HCT116 (cell line): ENCODE measurements around the gene PRSS53. TPM values are rescaled to one million over a fixed set of nuclear protein-coding genes. Genes with fewer than 3 reads are reported as not detected.
A peak's percentile ranks its signal among the peaks of the same experiment; 100 is the strongest.

Experiments
- ATAC-seq: fragments of 200-7000 bp; cut with Tn5 transposase; 2 replicates; pipeline ENCODE4 v1.9.1; 2020; ENCODE audit warnings: mild to moderate bottlenecking, moderate library complexity
- BruUV-seq: library from RNA; stranded (reverse); fragments of 400-500 nt; replicated peaks from 2 replicates; lab custom pipeline; 2021; lab: Mats Ljungman, UMichigan
- CTCF ChIA-PET: fragments of 300-600 bp; sonication (Branson Sonifier 250); formaldehyde crosslinking; loops from one replicate; lab custom pipeline; 2021; ENCODE audit warnings: antibody characterized with exemption; lab: Charles Lee
- POLR2A ChIA-PET: fragments of 300-600, 350-600 bp; sonication (Branson Sonifier 250); formaldehyde crosslinking; loops from one replicate; lab custom pipeline; 2021; ENCODE audit warnings: antibody characterized with exemption; lab: Charles Lee
- RAD21 ChIA-PET, 2 experiments: fragments of 300-600 bp; sonication (Branson Sonifier 250); formaldehyde crosslinking; loops; one replicate each; lab custom pipeline; 2023; ENCODE audit warnings: low total read pairs in 2 of 2; ENCODE audit not compliant: uncharacterized antibody in 2 of 2, unreplicated experiment in 2 of 2, low non-redundant PET in 1 of 2; lab: Charles Lee
- DNase-seq: peaks from one replicate; pipeline ENCODE4 v3.0.0-alpha.2; 2010; ENCODE audit warnings: low read depth, low spot score
- H2AFZ ChIP-seq: fragments of 200-600 bp; shearing (Covaris generic), sonication (generic); 2 replicates; pipeline ENCODE4 v1.6.1; 2017; ENCODE audit warnings: low read depth, mixed run types, mixed read lengths, antibody characterized with exemption, low read length; ENCODE audit not compliant: poor library complexity, severe bottlenecking
- H3K27ac ChIP-seq: 2 replicates; pipeline ENCODE4 v1.5.1; 2012; ENCODE audit warnings: low read depth, low read length
- H3K27me3 ChIP-seq: fragments of 200-600 bp; sonication (generic); 2 replicates; pipeline ENCODE4 v1.6.1; 2016; ENCODE audit warnings: mixed run types, low read length, mixed read lengths; ENCODE audit not compliant: insufficient read depth
- H3K36me3 ChIP-seq, 2 experiments: fragments of 200-500 bp in 1 of 2; fragments of 200-600 bp in 1 of 2; sonication (Bioruptor generic) in 1 of 2; sonication (generic) in 1 of 2; 2 replicates each; pipeline versions ENCODE4 v1.5.1 to v1.6.1; 2014 to 2016; ENCODE audit warnings: low read length in 2 of 2, inconsistent platforms in 1 of 2, mixed read lengths in 1 of 2, mixed run types in 1 of 2; ENCODE audit not compliant: insufficient read depth in 2 of 2, control insufficient read depth in 1 of 2
- H3K4me1 ChIP-seq, 2 experiments: fragments of 200-600 bp in 1 of 2; sonication (generic) in 1 of 2; 2 replicates each; pipeline versions ENCODE4 v1.5.1 to v1.6.1; 2012 to 2017; ENCODE audit warnings: low read length in 2 of 2, inconsistent platforms in 1 of 2, mild to moderate bottlenecking in 1 of 2, mixed read lengths in 1 of 2, mixed run types in 1 of 2, moderate library complexity in 1 of 2; ENCODE audit not compliant: insufficient read depth in 2 of 2, control insufficient read depth in 1 of 2
- H3K4me2 ChIP-seq: fragments of 200-600 bp; sonication (generic); 2 replicates; pipeline ENCODE4 v1.6.1; 2017; ENCODE audit warnings: mixed run types, low read length, mixed read lengths
- H3K4me3 ChIP-seq, 2 experiments: fragments of 200-600 bp in 1 of 2; sonication (generic) in 1 of 2; replicated peaks in 1 of 2; 2 replicates each; pipeline ENCODE4 v1.5.1; 2011 to 2016; ENCODE audit warnings: low read length in 2 of 2, control low read depth in 1 of 2, low read depth in 1 of 2, mild to moderate bottlenecking in 1 of 2, mixed read lengths in 1 of 2, mixed run types in 1 of 2
- H3K79me2 ChIP-seq: fragments of 200-600 bp; sonication (generic); 2 replicates; pipeline ENCODE4 v1.6.1; 2017; ENCODE audit warnings: mild to moderate bottlenecking, mixed run types, low read length, moderate library complexity, mixed read lengths; ENCODE audit not compliant: insufficient read depth
- H3K9ac ChIP-seq: fragments of 200-600 bp; sonication (generic); 2 replicates; pipeline ENCODE4 v1.6.1; 2016; ENCODE audit warnings: low read length, mixed read lengths
- H3K9me2 ChIP-seq: fragments of 200-600 bp; sonication (generic), shearing (Covaris generic); 2 replicates; pipeline ENCODE4 v1.6.1; 2017; ENCODE audit warnings: mixed run types, mild to moderate bottlenecking, moderate library complexity; ENCODE audit not compliant: insufficient read depth
- H3K9me3 ChIP-seq, 2 experiments: fragments of 200-500 bp in 1 of 2; fragments of 200-600 bp in 1 of 2; sonication (Bioruptor generic) in 1 of 2; sonication (generic) in 1 of 2; 2 replicates each; pipeline ENCODE4 v1.6.1; 2014 to 2017; ENCODE audit warnings: low read length in 2 of 2, mixed read lengths in 2 of 2, inconsistent platforms in 1 of 2, low read depth in 1 of 2, mild to moderate bottlenecking in 1 of 2, mixed run types in 1 of 2, moderate library complexity in 1 of 2; ENCODE audit not compliant: control insufficient read depth in 1 of 2, insufficient read depth in 1 of 2
- H4K20me1 ChIP-seq: fragments of 200-600 bp; sonication (generic), shearing (Covaris generic); 2 replicates; pipeline ENCODE4 v1.6.1; 2017; ENCODE audit warnings: mixed run types, mild to moderate bottlenecking, moderate library complexity; ENCODE audit not compliant: insufficient read depth
- ATF3 ChIP-seq: IDR thresholded peaks from 2 replicates; pipeline ENCODE4 v1.6.1; 2012
- CBX3 ChIP-seq: IDR thresholded peaks from 2 replicates; pipeline ENCODE4 v1.6.1; 2012; ENCODE audit warnings: low read depth
- CEBPB ChIP-seq: IDR thresholded peaks from 2 replicates; pipeline ENCODE4 v1.6.1; 2012; ENCODE audit warnings: low read depth
- CTCF ChIP-seq, 3 experiments: fragments of 200-600 bp in 1 of 3; sonication (generic) in 1 of 3; IDR thresholded peaks in 2 of 3; conservative IDR thresholded peaks in 1 of 3; 2 replicates each; pipeline ENCODE4 v1.5.1; 2012 to 2017; ENCODE audit warnings: low read depth in 2 of 3, low read length in 2 of 3, antibody characterized with exemption in 1 of 3, borderline replicate concordance in 1 of 3, control low read depth in 1 of 3, mild to moderate bottlenecking in 1 of 3, mixed read lengths in 1 of 3, mixed run types in 1 of 3, moderate library complexity in 1 of 3; ENCODE audit not compliant: insufficient read depth in 1 of 3
- EGR1 ChIP-seq: IDR thresholded peaks from 2 replicates; pipeline ENCODE4 v1.6.1; 2012; ENCODE audit warnings: low read depth
- ELF1 ChIP-seq: IDR thresholded peaks from 2 replicates; pipeline ENCODE4 v1.6.1; 2012; ENCODE audit warnings: low read depth, borderline replicate concordance
- EZH2 ChIP-seq: fragments of 200-600 bp; sonication (generic); IDR thresholded peaks from 2 replicates; pipeline ENCODE4 v1.6.1; 2017; ENCODE audit warnings: antibody characterized with exemption, mixed run types
- EZH2phosphoT487 ChIP-seq: fragments of 200-600 bp; IDR thresholded peaks from 2 replicates; pipeline ENCODE4 v1.6.1; 2018; ENCODE audit warnings: antibody characterized with exemption, borderline replicate concordance
- FOSL1 ChIP-seq: IDR thresholded peaks from 2 replicates; pipeline ENCODE4 v1.6.1; 2012; ENCODE audit warnings: low read depth
- JUND ChIP-seq: IDR thresholded peaks from 2 replicates; pipeline ENCODE4 v1.6.1; 2012
- MAX ChIP-seq: IDR thresholded peaks from 2 replicates; pipeline ENCODE4 v1.6.1; 2012
- POLR2A ChIP-seq: IDR thresholded peaks from 2 replicates; pipeline ENCODE4 v1.7.0; 2011; ENCODE audit warnings: borderline replicate concordance; ENCODE audit not compliant: insufficient read depth, insufficient read length; ENCODE audit errors: extremely low read depth
- RAD21 ChIP-seq: IDR thresholded peaks from 2 replicates; pipeline ENCODE4 v1.6.1; 2012; ENCODE audit warnings: low read depth, mild to moderate bottlenecking
- SRF ChIP-seq: IDR thresholded peaks from 2 replicates; pipeline ENCODE4 v1.6.1; 2012; ENCODE audit warnings: low read depth
- TCF7L2 ChIP-seq: IDR thresholded peaks from 2 replicates; pipeline ENCODE4 v1.7.0; 2011; ENCODE audit warnings: borderline replicate concordance, inconsistent platforms; ENCODE audit not compliant: insufficient read depth, insufficient read length; ENCODE audit errors: extremely low read depth
- YY1 ChIP-seq: IDR thresholded peaks from 2 replicates; pipeline ENCODE4 v1.6.1; 2011; ENCODE audit warnings: low read length, low read depth, moderate library complexity, mild to moderate bottlenecking; ENCODE audit not compliant: insufficient replicate concordance; ENCODE audit errors: extremely low read depth
- ZBTB33 ChIP-seq: IDR thresholded peaks from 2 replicates; pipeline ENCODE4 v1.6.1; 2011; ENCODE audit warnings: mild to moderate bottlenecking, low read length, moderate library complexity; ENCODE audit not compliant: insufficient replicate concordance; ENCODE audit errors: extremely low read depth
- intact Hi-C: fragments of 100-400 bp; cut with micrococcal nuclease; formaldehyde crosslinking; loops from 2 replicates; pipeline ENCODE4 v1.10.0; 2022
- total RNA-seq: library from RNA; stranded (reverse); gene quantifications from one replicate; pipeline ENCODE4 v1.2.1, GENCODE V29; 2021; ENCODE audit not compliant: unreplicated experiment

The PRSS53 gene
- total RNA-seq, 1 experiment from 2014 or later: 11.6 TPM

- TF ChIP-seq CBX3: no peak
Observed at GRCh38 chr16:31076319-31076718, 12.4 kb downstream of the PRSS53 start (continued).

- Histone ChIP-seq H3K4me1 (peaks cover 8 to 18% of the 10 kb centered on the region in 2 experiments; a peak in 3 of 4 replicates), H2AFZ (no peak overlapping the region), H3K9me2 (no peaks in the 10 kb centered on the region), H3K4me3 (peak overlapping the region; percentile 87 to 99), H3K36me3 (peaks cover 14 to 37% of the 10 kb centered on the region in 2 experiments), H3K27me3 (no peaks in the 10 kb centered on the region), H4K20me1 (no peaks in the 10 kb centered on the region), H3K79me2 (peaks cover 68% of the 10 kb centered on the region), H3K27ac (peak overlapping the region; percentile 100), H3K9me3 (no peaks in the 10 kb centered on the region), H3K4me2 (peak overlapping the region; percentile 97), H3K9ac (peak overlapping the region; percentile 95)
- DNase-seq: no peak
- intact Hi-C loops: loop anchor here (5.0 to 10.0 kb wide), 3 partner anchors 63 to 380 kb away; partner anchors contain the start of genes ARMC5 and PRSS8
- ATAC-seq: no peak
- ChIA-PET RAD21 (interaction anchor here (0.8 to 1.5 kb wide), 3 partner anchors 43 to 90 kb away, joined by 3 to 7 read pairs (median 4); partner anchors contain the start of genes HSD3B7 (in 1 of the 2) and KAT8 (in 1 of the 2)), CTCF (interaction anchor here (1.2 kb wide), 4 partner anchors 17 to 368 kb away, joined by 3 to 5 read pairs (median 4); partner anchors contain the start of gene ZNF843), POLR2A (interaction anchor here (1.0 to 1.6 kb wide), 5 partner anchors 17 to 139 kb away, joined by 3 to 4 read pairs (median 4); partner anchors contain the start of genes HSD3B7 and TRIM72)
- TF ChIP-seq MAX (no peak), EGR1 (no peak), ELF1 (no peak), RAD21 (no peak), FOSL1 (no peak), TCF7L2 (no peak), JUND (no peak), ZBTB33 (no peak), CTCF (IDR thresholded peaks at IDR 0.05 in 2 of 3, conservative IDR thresholded peaks at IDR 0.05 in 1 of 3; ENCODE audit: borderline replicate concordance in 1 of 3, insufficient read depth in 1 of 3, low read depth in 2 of 3, low read length in 2 of 3) (no peak), CEBPB (no peak), SRF (no peak), YY1 (no peak), CBX3 (no peak), EZH2 (no peak), POLR2A (no peak), ATF3 (no peak), EZH2phosphoT487 (no peak)
- no TSS peak for BruUV-seq
Observed at GRCh38 chr16:31074814-31075183, 13.9 kb downstream of the PRSS53 start.
